ENCODE measurements around the gene IL17F. TPM values are rescaled to one million over a fixed set of nuclear protein-coding genes. Genes with fewer than 3 reads are reported as not detected.

IL17F gene
- total and polyA plus RNA-seq, 2 experiments from 2014 or later, result not detected

DNA sequence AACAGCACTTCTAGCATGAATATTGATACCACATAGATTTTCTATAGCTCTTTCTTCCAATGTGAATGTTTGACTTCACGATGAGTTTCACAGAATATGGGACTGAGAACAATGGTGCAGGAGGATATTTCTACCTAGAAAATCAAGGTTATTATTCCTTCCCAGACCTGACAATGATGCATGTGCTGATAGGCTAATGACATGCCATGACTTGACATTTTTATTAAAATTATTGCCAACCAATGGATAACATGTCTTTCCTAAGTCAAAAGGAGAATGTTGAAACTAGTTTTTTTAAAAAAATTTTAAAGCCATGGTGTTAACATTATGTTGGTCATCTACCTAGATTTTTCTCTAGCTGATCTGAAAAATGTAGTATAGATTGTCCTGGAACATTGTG lies 57.2 kb downstream of the IL17F start:
- H3K4me3 ChIP-seq, result no peak overlapping the region
- H3K4me3 Mint-ChIP-seq, result no peak overlapping the region
- peaks cover 2% of the 10 kb centered on the region for H3K36me3 Mint-ChIP-seq (ENCODE audit: low read depth)
- no peak overlapping the region for H3K27ac Mint-ChIP-seq
- H3F3A ChIP-seq (replicated peaks; ENCODE audit: low read depth), result no peaks in the 10 kb centered on the region
- H4K20me1 ChIP-seq (replicated peaks; ENCODE audit: insufficient read depth), result no peaks in the 10 kb centered on the region
- H3K9me2 ChIP-seq (ENCODE audit: insufficient read depth), result peaks cover 21% of the 10 kb centered on the region; the same call in 1 of the 2 replicates
- peaks cover 5% of the 10 kb centered on the region for H3K27me3 Mint-ChIP-seq (ENCODE audit: insufficient read depth, low read depth, poor library complexity)
- no peak for DNase-seq (ENCODE audit: low spot score)
- H3K9me3 Mint-ChIP-seq, result no peaks in the 10 kb centered on the region; the same call in 2 of the 3 replicates
- no peaks in the 10 kb centered on the region for H3K79me2 ChIP-seq (replicated peaks; ENCODE audit: insufficient read depth)
- peaks cover 25% of the 10 kb centered on the region for H3K4me1 Mint-ChIP-seq
- no peak for ATAC-seq
- H3K27ac ChIP-seq (ENCODE audit: low read depth), result no peak overlapping the region
- no peak overlapping the region for H2AFZ ChIP-seq
- TF ChIP-seq CREB1 (CRISPR knock-in tag; IDR thresholded peaks at IDR 0.05; ENCODE audit: low read depth) (no peak), STAT1 (IDR thresholded peaks at IDR 0.05; ENCODE audit: unreplicated experiment) (no peak), POLR2AphosphoS5 (IDR thresholded peaks at IDR 0.05; ENCODE audit: low read depth) (no peak), EZH2 (IDR thresholded peaks at IDR 0.05; ENCODE audit: low read depth, unreplicated experiment) (no peak), ZNF331 (CRISPR knock-in tag; IDR thresholded peaks at IDR 0.05; ENCODE audit: low read depth) (no peak), NANOG (IDR thresholded peaks at IDR 0.05; ENCODE audit: borderline replicate concordance) (no peak), EZH2phosphoT487 (IDR thresholded peaks at IDR 0.05; ENCODE audit: unreplicated experiment) (no peak), JUNB (IDR thresholded peaks at IDR 0.05; ENCODE audit: unreplicated experiment) (no peak), ZNF114 (CRISPR knock-in tag; IDR thresholded peaks at IDR 0.05) (no peak)
- TF ChIP-seq, protein P1, sequence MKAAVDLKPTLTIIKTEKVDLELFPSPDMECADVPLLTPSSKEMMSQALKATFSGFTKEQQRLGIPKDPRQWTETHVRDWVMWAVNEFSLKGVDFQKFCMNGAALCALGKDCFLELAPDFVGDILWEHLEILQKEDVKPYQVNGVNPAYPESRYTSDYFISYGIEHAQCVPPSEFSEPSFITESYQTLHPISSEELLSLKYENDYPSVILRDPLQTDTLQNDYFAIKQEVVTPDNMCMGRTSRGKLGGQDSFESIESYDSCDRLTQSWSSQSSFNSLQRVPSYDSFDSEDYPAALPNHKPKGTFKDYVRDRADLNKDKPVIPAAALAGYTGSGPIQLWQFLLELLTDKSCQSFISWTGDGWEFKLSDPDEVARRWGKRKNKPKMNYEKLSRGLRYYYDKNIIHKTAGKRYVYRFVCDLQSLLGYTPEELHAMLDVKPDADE (IDR thresholded peaks at IDR 0.05), result no peak
- TF ChIP-seq, protein P2, sequence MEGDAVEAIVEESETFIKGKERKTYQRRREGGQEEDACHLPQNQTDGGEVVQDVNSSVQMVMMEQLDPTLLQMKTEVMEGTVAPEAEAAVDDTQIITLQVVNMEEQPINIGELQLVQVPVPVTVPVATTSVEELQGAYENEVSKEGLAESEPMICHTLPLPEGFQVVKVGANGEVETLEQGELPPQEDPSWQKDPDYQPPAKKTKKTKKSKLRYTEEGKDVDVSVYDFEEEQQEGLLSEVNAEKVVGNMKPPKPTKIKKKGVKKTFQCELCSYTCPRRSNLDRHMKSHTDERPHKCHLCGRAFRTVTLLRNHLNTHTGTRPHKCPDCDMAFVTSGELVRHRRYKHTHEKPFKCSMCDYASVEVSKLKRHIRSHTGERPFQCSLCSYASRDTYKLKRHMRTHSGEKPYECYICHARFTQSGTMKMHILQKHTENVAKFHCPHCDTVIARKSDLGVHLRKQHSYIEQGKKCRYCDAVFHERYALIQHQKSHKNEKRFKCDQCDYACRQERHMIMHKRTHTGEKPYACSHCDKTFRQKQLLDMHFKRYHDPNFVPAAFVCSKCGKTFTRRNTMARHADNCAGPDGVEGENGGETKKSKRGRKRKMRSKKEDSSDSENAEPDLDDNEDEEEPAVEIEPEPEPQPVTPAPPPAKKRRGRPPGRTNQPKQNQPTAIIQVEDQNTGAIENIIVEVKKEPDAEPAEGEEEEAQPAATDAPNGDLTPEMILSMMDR (conservative IDR thresholded peaks at IDR 0.05; ENCODE audit: low read depth in 2 of 2), result no peak
- TF ChIP-seq, protein P3, sequence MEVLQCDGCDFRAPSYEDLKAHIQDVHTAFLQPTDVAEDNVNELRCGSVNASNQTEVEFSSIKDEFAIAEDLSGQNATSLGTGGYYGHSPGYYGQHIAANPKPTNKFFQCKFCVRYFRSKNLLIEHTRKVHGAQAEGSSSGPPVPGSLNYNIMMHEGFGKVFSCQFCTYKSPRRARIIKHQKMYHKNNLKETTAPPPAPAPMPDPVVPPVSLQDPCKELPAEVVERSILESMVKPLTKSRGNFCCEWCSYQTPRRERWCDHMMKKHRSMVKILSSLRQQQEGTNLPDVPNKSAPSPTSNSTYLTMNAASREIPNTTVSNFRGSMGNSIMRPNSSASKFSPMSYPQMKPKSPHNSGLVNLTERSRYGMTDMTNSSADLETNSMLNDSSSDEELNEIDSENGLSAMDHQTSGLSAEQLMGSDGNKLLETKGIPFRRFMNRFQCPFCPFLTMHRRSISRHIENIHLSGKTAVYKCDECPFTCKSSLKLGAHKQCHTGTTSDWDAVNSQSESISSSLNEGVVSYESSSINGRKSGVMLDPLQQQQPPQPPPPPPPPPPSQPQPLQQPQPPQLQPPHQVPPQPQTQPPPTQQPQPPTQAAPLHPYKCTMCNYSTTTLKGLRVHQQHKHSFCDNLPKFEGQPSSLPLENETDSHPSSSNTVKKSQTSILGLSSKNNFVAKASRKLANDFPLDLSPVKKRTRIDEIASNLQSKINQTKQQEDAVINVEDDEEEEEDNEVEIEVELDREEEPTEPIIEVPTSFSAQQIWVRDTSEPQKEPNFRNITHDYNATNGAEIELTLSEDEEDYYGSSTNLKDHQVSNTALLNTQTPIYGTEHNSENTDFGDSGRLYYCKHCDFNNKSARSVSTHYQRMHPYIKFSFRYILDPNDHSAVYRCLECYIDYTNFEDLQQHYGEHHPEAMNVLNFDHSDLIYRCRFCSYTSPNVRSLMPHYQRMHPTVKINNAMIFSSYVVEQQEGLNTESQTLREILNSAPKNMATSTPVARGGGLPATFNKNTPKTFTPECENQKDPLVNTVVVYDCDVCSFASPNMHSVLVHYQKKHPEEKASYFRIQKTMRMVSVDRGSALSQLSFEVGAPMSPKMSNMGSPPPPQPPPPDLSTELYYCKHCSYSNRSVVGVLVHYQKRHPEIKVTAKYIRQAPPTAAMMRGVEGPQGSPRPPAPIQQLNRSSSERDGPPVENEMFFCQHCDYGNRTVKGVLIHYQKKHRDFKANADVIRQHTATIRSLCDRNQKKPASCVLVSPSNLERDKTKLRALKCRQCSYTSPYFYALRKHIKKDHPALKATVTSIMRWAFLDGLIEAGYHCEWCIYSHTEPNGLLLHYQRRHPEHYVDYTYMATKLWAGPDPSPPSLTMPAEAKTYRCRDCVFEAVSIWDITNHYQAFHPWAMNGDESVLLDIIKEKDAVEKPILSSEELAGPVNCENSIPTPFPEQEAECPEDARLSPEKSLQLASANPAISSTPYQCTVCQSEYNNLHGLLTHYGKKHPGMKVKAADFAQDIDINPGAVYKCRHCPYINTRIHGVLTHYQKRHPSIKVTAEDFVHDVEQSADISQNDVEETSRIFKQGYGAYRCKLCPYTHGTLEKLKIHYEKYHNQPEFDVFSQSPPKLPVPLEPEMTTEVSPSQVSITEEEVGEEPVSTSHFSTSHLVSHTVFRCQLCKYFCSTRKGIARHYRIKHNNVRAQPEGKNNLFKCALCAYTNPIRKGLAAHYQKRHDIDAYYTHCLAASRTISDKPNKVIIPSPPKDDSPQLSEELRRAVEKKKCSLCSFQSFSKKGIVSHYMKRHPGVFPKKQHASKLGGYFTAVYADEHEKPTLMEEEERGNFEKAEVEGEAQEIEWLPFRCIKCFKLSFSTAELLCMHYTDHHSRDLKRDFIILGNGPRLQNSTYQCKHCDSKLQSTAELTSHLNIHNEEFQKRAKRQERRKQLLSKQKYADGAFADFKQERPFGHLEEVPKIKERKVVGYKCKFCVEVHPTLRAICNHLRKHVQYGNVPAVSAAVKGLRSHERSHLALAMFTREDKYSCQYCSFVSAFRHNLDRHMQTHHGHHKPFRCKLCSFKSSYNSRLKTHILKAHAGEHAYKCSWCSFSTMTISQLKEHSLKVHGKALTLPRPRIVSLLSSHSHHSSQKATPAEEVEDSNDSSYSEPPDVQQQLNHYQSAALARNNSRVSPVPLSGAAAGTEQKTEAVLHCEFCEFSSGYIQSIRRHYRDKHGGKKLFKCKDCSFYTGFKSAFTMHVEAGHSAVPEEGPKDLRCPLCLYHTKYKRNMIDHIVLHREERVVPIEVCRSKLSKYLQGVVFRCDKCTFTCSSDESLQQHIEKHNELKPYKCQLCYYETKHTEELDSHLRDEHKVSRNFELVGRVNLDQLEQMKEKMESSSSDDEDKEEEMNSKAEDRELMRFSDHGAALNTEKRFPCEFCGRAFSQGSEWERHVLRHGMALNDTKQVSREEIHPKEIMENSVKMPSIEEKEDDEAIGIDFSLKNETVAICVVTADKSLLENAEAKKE (CRISPR knock-in tag; IDR thresholded peaks at IDR 0.05), result no peak
- TF ChIP-seq, protein P4, sequence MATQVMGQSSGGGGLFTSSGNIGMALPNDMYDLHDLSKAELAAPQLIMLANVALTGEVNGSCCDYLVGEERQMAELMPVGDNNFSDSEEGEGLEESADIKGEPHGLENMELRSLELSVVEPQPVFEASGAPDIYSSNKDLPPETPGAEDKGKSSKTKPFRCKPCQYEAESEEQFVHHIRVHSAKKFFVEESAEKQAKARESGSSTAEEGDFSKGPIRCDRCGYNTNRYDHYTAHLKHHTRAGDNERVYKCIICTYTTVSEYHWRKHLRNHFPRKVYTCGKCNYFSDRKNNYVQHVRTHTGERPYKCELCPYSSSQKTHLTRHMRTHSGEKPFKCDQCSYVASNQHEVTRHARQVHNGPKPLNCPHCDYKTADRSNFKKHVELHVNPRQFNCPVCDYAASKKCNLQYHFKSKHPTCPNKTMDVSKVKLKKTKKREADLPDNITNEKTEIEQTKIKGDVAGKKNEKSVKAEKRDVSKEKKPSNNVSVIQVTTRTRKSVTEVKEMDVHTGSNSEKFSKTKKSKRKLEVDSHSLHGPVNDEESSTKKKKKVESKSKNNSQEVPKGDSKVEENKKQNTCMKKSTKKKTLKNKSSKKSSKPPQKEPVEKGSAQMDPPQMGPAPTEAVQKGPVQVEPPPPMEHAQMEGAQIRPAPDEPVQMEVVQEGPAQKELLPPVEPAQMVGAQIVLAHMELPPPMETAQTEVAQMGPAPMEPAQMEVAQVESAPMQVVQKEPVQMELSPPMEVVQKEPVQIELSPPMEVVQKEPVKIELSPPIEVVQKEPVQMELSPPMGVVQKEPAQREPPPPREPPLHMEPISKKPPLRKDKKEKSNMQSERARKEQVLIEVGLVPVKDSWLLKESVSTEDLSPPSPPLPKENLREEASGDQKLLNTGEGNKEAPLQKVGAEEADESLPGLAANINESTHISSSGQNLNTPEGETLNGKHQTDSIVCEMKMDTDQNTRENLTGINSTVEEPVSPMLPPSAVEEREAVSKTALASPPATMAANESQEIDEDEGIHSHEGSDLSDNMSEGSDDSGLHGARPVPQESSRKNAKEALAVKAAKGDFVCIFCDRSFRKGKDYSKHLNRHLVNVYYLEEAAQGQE (IDR thresholded peaks at IDR 0.05; ENCODE audit: unreplicated experiment), result no peak
- no peaks in the 10 kb centered on the region for H3K36me3 ChIP-seq (ENCODE audit: insufficient read depth)
- no peaks in the 10 kb centered on the region for H3K27me3 ChIP-seq (ENCODE audit: insufficient read depth)
- H3K4me1 ChIP-seq (ENCODE audit: insufficient read depth), result 0 out of 2 replicates have a peak, but pooled peaks cover 4% of the 10 kb centered on the region
- H3K4me2 ChIP-seq, result no peak overlapping the region

Data from GM23338 (cell line).